CD8-positive, alpha-beta memory T cell (primary cell): ENCODE results near the gene HSD17B11. TPM values are rescaled to one million over a fixed set of nuclear protein-coding genes. Genes with fewer than 3 reads are reported as not detected.

Experiments used
- CTCF ChIA-PET: fragments of 350-600 bp; sonication (Branson Sonifier 250); formaldehyde crosslinking; loops from one replicate; lab custom pipeline; 2021; ENCODE audit warnings: antibody characterized with exemption; lab: Charles Lee
- POLR2A ChIA-PET: fragments of 350-600 bp; sonication (Branson Sonifier 250); formaldehyde crosslinking; loops from one replicate; lab custom pipeline; 2021; ENCODE audit warnings: antibody characterized with exemption; lab: Charles Lee
- DNase-seq, 5 donors: peaks; one replicate each; pipeline versions ENCODE4 v3.0.0 to v3.0.0-alpha.2; 2020 to 2022; ENCODE audit warnings: mixed read lengths in 1 of 5
- H3K27ac ChIP-seq: one replicate; pipeline ENCODE4 v1.7.0; 2013; ENCODE audit warnings: low read depth, mild to moderate bottlenecking, low read length, moderate library complexity
- H3K27me3 ChIP-seq: 2 replicates; pipeline ENCODE4 v1.7.0; 2013; ENCODE audit warnings: low read length, mild to moderate bottlenecking; ENCODE audit not compliant: insufficient read depth, poor library complexity, severe bottlenecking
- H3K36me3 ChIP-seq: 2 replicates; pipeline ENCODE4 v1.7.0; 2013; ENCODE audit warnings: mild to moderate bottlenecking, low read length, moderate library complexity; ENCODE audit not compliant: insufficient read depth
- H3K4me1 ChIP-seq: 2 replicates; pipeline ENCODE4 v1.7.0; 2013; ENCODE audit warnings: mild to moderate bottlenecking, low read length, moderate library complexity; ENCODE audit not compliant: insufficient read depth
- H3K4me3 ChIP-seq: 2 replicates; pipeline ENCODE4 v1.7.0; 2013; ENCODE audit warnings: mild to moderate bottlenecking, low read length
- H3K9me3 ChIP-seq: 2 replicates; pipeline ENCODE4 v1.7.0; 2013; ENCODE audit warnings: mild to moderate bottlenecking, low read length
- H3K27ac Mint-ChIP-seq, 8 donors: one replicate each; pipeline ENCODE4 v1.8.0; 2020 to 2021; ENCODE audit warnings: mixed read lengths in 8 of 8, mild to moderate bottlenecking in 6 of 8, inconsistent platforms in 3 of 8, moderate library complexity in 3 of 8
- H3K27me3 Mint-ChIP-seq, 2 donors: one replicate each; pipeline ENCODE4 v1.8.0; 2020 to 2021; ENCODE audit warnings: mixed read lengths in 2 of 2, mild to moderate bottlenecking in 1 of 2, moderate library complexity in 1 of 2
- H3K36me3 Mint-ChIP-seq, 3 donors: one replicate each; pipeline ENCODE4 v1.8.0; 2020 to 2021; ENCODE audit warnings: mixed read lengths in 3 of 3, inconsistent platforms in 1 of 3, mild to moderate bottlenecking in 1 of 3
- H3K4me1 Mint-ChIP-seq, 3 donors: one replicate each; pipeline ENCODE4 v1.8.0; 2020 to 2021; ENCODE audit warnings: mixed read lengths in 3 of 3, inconsistent platforms in 1 of 3, mild to moderate bottlenecking in 1 of 3
- H3K4me3 Mint-ChIP-seq, 7 donors: one replicate each; pipeline ENCODE4 v1.8.0; 2020 to 2021; ENCODE audit warnings: mixed read lengths in 7 of 7, mild to moderate bottlenecking in 6 of 7, moderate library complexity in 4 of 7, inconsistent platforms in 2 of 7
- H3K9me3 Mint-ChIP-seq, 5 donors: one replicate each; pipeline ENCODE4 v1.8.0; 2020 to 2022; ENCODE audit warnings: mixed read lengths in 5 of 5, mild to moderate bottlenecking in 3 of 5, moderate library complexity in 2 of 5, inconsistent platforms in 1 of 5
- polyA plus RNA-seq: library from polyadenylated mRNA; unstranded; fragments of 300-500 nt; fragmentation: Illumina TruSeq; gene quantifications from one replicate; pipeline ENCODE4 v1.2.3, GENCODE V29; 2021
- total RNA-seq, 2 experiments: library from RNA; stranded (reverse); gene quantifications; one replicate each; pipeline ENCODE4 v1.2.3, GENCODE V29; 2021

The HSD17B11 gene
- total and polyA plus RNA-seq, 3 experiments from 2014 or later = 26.7 to 89.0 (median 27.0) TPM

GRCh38 chr4:87375719-87376291 lies 15.2 kb downstream of the HSD17B11 start:
- H3K9me3 ChIP-seq = no peaks in the 10 kb centered on the region
- ChIA-PET POLR2A (no interaction called here), CTCF (interaction anchor here (0.6 to 4.5 kb wide), 16 partner anchors 12 to 113 kb away, joined by 3 to 64 read pairs (median 6); partner anchors contain the start of genes HSD17B11 and NUDT9)
- no peaks in the 10 kb centered on the region for H3K27me3 ChIP-seq
- no peaks in the 10 kb centered on the region for H3K9me3 Mint-ChIP-seq
- H3K27ac Mint-ChIP-seq = peak overlapping the region in 2 of 8 donors; percentile 1 to 78
- H3K4me1 Mint-ChIP-seq = peaks cover 4 to 10% (median 8%) of the 10 kb centered on the region in 3 donors
- H3K27ac ChIP-seq = no peak overlapping the region
- H3K4me1 ChIP-seq = no peaks in the 10 kb centered on the region
- no peak overlapping the region for H3K4me3 ChIP-seq
- H3K4me3 Mint-ChIP-seq = no peak overlapping the region
- no peaks in the 10 kb centered on the region for H3K27me3 Mint-ChIP-seq
- peak in 2 of 5 donors; percentile 15 to 32 for DNase-seq
- H3K36me3 Mint-ChIP-seq = peaks cover 10 to 53% (median 12%) of the 10 kb centered on the region in 3 donors
- H3K36me3 ChIP-seq = peaks cover 9% of the 10 kb centered on the region

- Mint-ChIP-seq H3K36me3 (peaks cover 19 to 75% (median 20%) of the 10 kb centered on the region in 3 donors), H3K9me3 (no peaks in the 10 kb centered on the region), H3K4me3 (no peak overlapping the region), H3K27me3 (no peaks in the 10 kb centered on the region), H3K4me1 (peaks cover 4 to 7% (median 5%) of the 10 kb centered on the region in 3 donors), H3K27ac (peak overlapping the region in 2 of 8 donors; percentile 29 to 51)
- CTCF ChIA-PET = no interaction called here
- Histone ChIP-seq H3K27ac (no peak overlapping the region), H3K9me3 (no peaks in the 10 kb centered on the region), H3K4me1 (no peaks in the 10 kb centered on the region), H3K27me3 (no peaks in the 10 kb centered on the region), H3K36me3 (peaks cover 9% of the 10 kb centered on the region), H3K4me3 (no peak overlapping the region)
- DNase-seq = no peak
- POLR2A ChIA-PET = no interaction called here
Measured at GRCh38 chr4:87370068-87370467, 20.9 kb downstream of the HSD17B11 start.

- Mint-ChIP-seq H3K27me3 (no peaks in the 10 kb centered on the region), H3K4me1 (peaks cover 4 to 7% (median 5%) of the 10 kb centered on the region in 3 donors), H3K4me3 (no peak overlapping the region), H3K36me3 (peaks cover 15 to 82% (median 22%) of the 10 kb centered on the region in 3 donors), H3K27ac (peak overlapping the region in 1 of 8 donors; percentile 29), H3K9me3 (no peaks in the 10 kb centered on the region)
- no peak overlapping the region for H3K4me3 ChIP-seq
- H3K4me1 ChIP-seq = no peaks in the 10 kb centered on the region
- CTCF ChIA-PET = interaction anchor here (0.6 to 1.4 kb wide), 2 partner anchors 23 to 60 kb away, joined by 3 read pairs; no protein-coding TSS in a partner anchor
- DNase-seq = no peak
- H3K27me3 ChIP-seq = no peaks in the 10 kb centered on the region
- H3K9me3 ChIP-seq = no peaks in the 10 kb centered on the region
- no peak overlapping the region for H3K27ac ChIP-seq
- POLR2A ChIA-PET = no interaction called here
- H3K36me3 ChIP-seq = peaks cover 24% of the 10 kb centered on the region
Measured at GRCh38 chr4:87366521-87367162, 24.3 kb downstream of the HSD17B11 start.

GRCh38 chr4:87365348-87365747 lies 25.6 kb downstream of the HSD17B11 start:
- H3K9me3 Mint-ChIP-seq = no peaks in the 10 kb centered on the region
- H3K27ac Mint-ChIP-seq = peak overlapping the region in 1 of 8 donors; percentile 35
- POLR2A ChIA-PET = no interaction called here
- H3K4me1 ChIP-seq = no peaks in the 10 kb centered on the region
- H3K27me3 Mint-ChIP-seq = no peaks in the 10 kb centered on the region
- H3K27ac ChIP-seq = no peak overlapping the region
- H3K4me3 Mint-ChIP-seq = no peak overlapping the region
- H3K27me3 ChIP-seq = no peaks in the 10 kb centered on the region
- H3K4me3 ChIP-seq = no peak overlapping the region
- peaks cover 21% of the 10 kb centered on the region for H3K36me3 ChIP-seq
- DNase-seq = no peak
- peaks cover 8 to 82% (median 15%) of the 10 kb centered on the region in 3 donors for H3K36me3 Mint-ChIP-seq
- peaks cover 0 to 3% (median 1%) of the 10 kb centered on the region in 3 donors for H3K4me1 Mint-ChIP-seq
- CTCF ChIA-PET = interaction anchor here (2.7 kb wide), 1 partner anchor 11 kb away, joined by 13 read pairs; no protein-coding TSS in a partner anchor
- no peaks in the 10 kb centered on the region for H3K9me3 ChIP-seq

- DNase-seq = no peak
- ChIA-PET CTCF (interaction anchor here (1.0 to 2.7 kb wide), 2 partner anchors 12 to 19 kb away, joined by 3 to 13 read pairs; no protein-coding TSS in a partner anchor), POLR2A (no interaction called here)
- Mint-ChIP-seq H3K4me1 (peaks cover 0 to 3% (median 1%) of the 10 kb centered on the region in 3 donors), H3K27ac (peak overlapping the region in 1 of 8 donors; percentile 27), H3K4me3 (no peak overlapping the region), H3K27me3 (no peaks in the 10 kb centered on the region), H3K36me3 (peaks cover 8 to 80% (median 20%) of the 10 kb centered on the region in 3 donors), H3K9me3 (no peaks in the 10 kb centered on the region)
- Histone ChIP-seq H3K9me3 (no peaks in the 10 kb centered on the region), H3K4me3 (no peak overlapping the region), H3K27ac (no peak overlapping the region), H3K4me1 (no peaks in the 10 kb centered on the region), H3K36me3 (peaks cover 21% of the 10 kb centered on the region), H3K27me3 (no peaks in the 10 kb centered on the region)
Measured at GRCh38 chr4:87363552-87363951, 27.4 kb downstream of the HSD17B11 start.

GRCh38 chr4:87360338-87360935 lies 30.6 kb downstream of the HSD17B11 start:
- ChIA-PET CTCF (no interaction called here), POLR2A (no interaction called here)
- Histone ChIP-seq H3K4me1 (no peaks in the 10 kb centered on the region), H3K27ac (no peak overlapping the region), H3K9me3 (no peaks in the 10 kb centered on the region), H3K36me3 (peaks cover 21% of the 10 kb centered on the region), H3K27me3 (no peaks in the 10 kb centered on the region), H3K4me3 (no peak overlapping the region)
- no peak overlapping the region for H3K4me3 Mint-ChIP-seq
- no peaks in the 10 kb centered on the region for H3K9me3 Mint-ChIP-seq
- H3K27me3 Mint-ChIP-seq = no peaks in the 10 kb centered on the region
- DNase-seq = no peak
- H3K4me1 Mint-ChIP-seq = peaks cover 0 to 1% (median 0%) of the 10 kb centered on the region in 3 donors
- H3K36me3 Mint-ChIP-seq = peaks cover 4 to 78% (median 13%) of the 10 kb centered on the region in 3 donors
- no peak overlapping the region for H3K27ac Mint-ChIP-seq

GRCh38 chr4:87359258-87359657 lies 31.7 kb downstream of the HSD17B11 start:
- no peaks in the 10 kb centered on the region for H3K4me1 ChIP-seq
- ChIA-PET POLR2A (no interaction called here), CTCF (interaction anchor here (1.0 kb wide), 1 partner anchor 97 kb away, joined by 3 read pairs; no protein-coding TSS in a partner anchor)
- H3K4me3 ChIP-seq = no peak overlapping the region
- H3K27ac ChIP-seq = no peak overlapping the region
- Mint-ChIP-seq H3K9me3 (no peaks in the 10 kb centered on the region), H3K36me3 (peaks cover 9 to 78% (median 10%) of the 10 kb centered on the region in 3 donors), H3K4me1 (peaks cover 0 to 1% (median 0%) of the 10 kb centered on the region in 3 donors), H3K4me3 (no peak overlapping the region), H3K27me3 (no peaks in the 10 kb centered on the region), H3K27ac (peak overlapping the region in 1 of 8 donors; percentile 6)
- no peaks in the 10 kb centered on the region for H3K27me3 ChIP-seq
- no peaks in the 10 kb centered on the region for H3K9me3 ChIP-seq
- DNase-seq = no peak
- peaks cover 17% of the 10 kb centered on the region for H3K36me3 ChIP-seq
